AG09319 (cell line): Measurements from ENCODE around the gene BRWD1.

Experiments
- DNase-seq: peaks from one replicate; pipeline ENCODE4 v3.0.0-alpha.2; 2010; ENCODE audit warnings: low read depth; ENCODE audit errors: extremely low read depth
- CTCF ChIP-seq: IDR thresholded peaks from 2 replicates; pipeline ENCODE4 v1.5.1; 2011; ENCODE audit warnings: low read depth, mild to moderate bottlenecking, inconsistent platforms, low read length, moderate library complexity

Gene BRWD1

GRCh38 chr21:39311164-39311563 is 2.3 kb downstream of the BRWD1 start:
- no peak for TF ChIP-seq CTCF
- DNase-seq = no peak

GRCh38 chr21:39307466-39307865 is 6.0 kb downstream of the BRWD1 start:
- DNase-seq = no peak
- TF ChIP-seq CTCF = no peak

GRCh38 chr21:39300587-39300986 is 12.8 kb downstream of the BRWD1 start:
- no peak for DNase-seq
- no peak for TF ChIP-seq CTCF

GRCh38 chr21:39296891-39297290 is 16.5 kb downstream of the BRWD1 start:
- TF ChIP-seq CTCF = no peak
- DNase-seq = no peak

GRCh38 chr21:39288987-39289386 is 24.4 kb downstream of the BRWD1 start:
- DNase-seq = no peak
- no peak for TF ChIP-seq CTCF

- no peak for TF ChIP-seq CTCF
- DNase-seq = no peak
Observed at GRCh38 chr21:39282911-39283310, 30.5 kb downstream of the BRWD1 start.

GRCh38 chr21:39281853-39282252 is 31.6 kb downstream of the BRWD1 start:
- TF ChIP-seq CTCF = no peak

GRCh38 chr21:39281207-39281606 is 32.2 kb downstream of the BRWD1 start:
- no peak for DNase-seq
- no peak for TF ChIP-seq CTCF

More at GRCh38 chr21:39281853-39282252, 31.6 kb downstream of the BRWD1 start:
- no peak for DNase-seq
